Measurements from ENCODE around the gene MT1A. TPM values are rescaled to one million over a fixed set of nuclear protein-coding genes. Genes with fewer than 3 reads are reported as not detected.

MT1A gene
- total and polyA plus RNA-seq, 10 of the 15 experiments (the other 5 are each of a cell fraction or from before 2014, with no cell fraction given): not detected

DNA sequence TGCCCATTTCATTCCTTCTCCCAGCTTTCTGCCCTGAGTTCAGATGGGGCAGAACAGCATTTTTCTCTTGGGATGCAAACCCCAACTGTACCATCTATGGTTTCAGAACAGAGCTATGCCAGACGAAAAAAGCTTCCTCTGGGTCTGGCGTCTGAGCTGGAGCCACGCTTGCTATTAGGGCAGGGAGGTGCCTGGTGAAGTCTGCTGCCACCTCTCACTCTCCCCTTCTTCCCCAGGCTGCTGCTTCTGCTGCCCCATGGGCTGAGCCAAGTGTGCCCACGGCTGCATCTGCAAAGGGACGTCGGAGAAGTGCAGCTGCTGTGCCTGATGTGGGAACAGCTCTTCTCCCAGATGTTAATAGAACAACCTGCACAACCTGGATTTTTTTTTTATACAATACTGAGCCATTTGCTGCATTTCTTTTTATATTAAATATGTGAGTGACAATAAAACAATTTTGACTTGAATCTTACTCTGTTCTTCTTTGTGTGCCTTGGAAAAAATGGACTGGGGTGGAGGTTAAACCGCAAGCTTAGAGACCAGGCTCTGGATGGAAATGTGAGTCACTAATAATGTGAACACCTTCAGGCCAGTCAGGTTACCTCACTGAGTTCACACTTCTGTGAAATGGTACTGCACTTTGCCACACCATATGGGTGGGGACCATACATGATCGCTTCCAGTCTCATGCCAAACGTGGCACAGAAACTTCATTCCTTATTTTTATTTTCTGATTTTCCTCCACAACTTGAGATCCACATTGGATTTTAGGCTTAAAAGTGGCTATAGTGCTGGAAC is 1.7 kb upstream of the MT1A start:
- in situ Hi-C loops (cut with MboI): no loop called here
- 11% methylated on average over 9 of the region's 9 CpGs for WGBS (ENCODE audit: insufficient coverage, insufficient replicate concordance, low lambda C conversion rate, missing lambda C conversion rate)
- Histone ChIP-seq H3K4me1 (ENCODE audit: control insufficient read depth, insufficient read depth, low read length) (no peaks in the 10 kb centered on the region), H3K4me3 (no peak overlapping the region), H3K36me3 (ENCODE audit: control insufficient read depth in 2 of 2, insufficient read depth in 2 of 2, low read length in 1 of 2) (no peaks in the 10 kb centered on the region), H3K27me3 (replicated peaks in 1 of 2; ENCODE audit: control insufficient read depth in 2 of 2, insufficient read depth in 2 of 2, low read length in 1 of 2) (peaks cover 18 to 24% of the 10 kb centered on the region in 2 experiments), H3K27ac (ENCODE audit: control insufficient read depth, insufficient read depth) (no peak overlapping the region), H3K9me3 (replicated peaks; ENCODE audit: control insufficient read depth, insufficient read depth, low read length) (no peaks in the 10 kb centered on the region), H4K20me1 (ENCODE audit: control insufficient read depth, insufficient read depth) (no peaks in the 10 kb centered on the region), H2AFZ (ENCODE audit: control insufficient read depth, low read depth, low read length) (no peak overlapping the region), H3K79me2 (ENCODE audit: control insufficient read depth, insufficient read depth, low read length) (no peaks in the 10 kb centered on the region), H3K9ac (ENCODE audit: control insufficient read depth, insufficient read depth, low read length) (no peak overlapping the region), H3K4me2 (ENCODE audit: control insufficient read depth, insufficient read depth) (no peak overlapping the region)
- POLR2A ChIA-PET: no interaction called here
- intact Hi-C loops (cut with micrococcal nuclease; ENCODE audit: unreplicated experiment): no loop called here
- no peak for DNase-seq (ENCODE audit: low read depth, low spot score)
- ATAC-seq: no peak
- CTCF ChIA-PET: no interaction called here
- no TSS peak for BruUV-seq (replicated peaks)
- FAIRE-seq: no peak
- SMC1A ChIA-PET (ENCODE audit: uncharacterized antibody, unreplicated experiment): no interaction called here
- RAD21 ChIA-PET (ENCODE audit: unreplicated experiment): no interaction called here
- TF ChIP-seq, protein P1, sequence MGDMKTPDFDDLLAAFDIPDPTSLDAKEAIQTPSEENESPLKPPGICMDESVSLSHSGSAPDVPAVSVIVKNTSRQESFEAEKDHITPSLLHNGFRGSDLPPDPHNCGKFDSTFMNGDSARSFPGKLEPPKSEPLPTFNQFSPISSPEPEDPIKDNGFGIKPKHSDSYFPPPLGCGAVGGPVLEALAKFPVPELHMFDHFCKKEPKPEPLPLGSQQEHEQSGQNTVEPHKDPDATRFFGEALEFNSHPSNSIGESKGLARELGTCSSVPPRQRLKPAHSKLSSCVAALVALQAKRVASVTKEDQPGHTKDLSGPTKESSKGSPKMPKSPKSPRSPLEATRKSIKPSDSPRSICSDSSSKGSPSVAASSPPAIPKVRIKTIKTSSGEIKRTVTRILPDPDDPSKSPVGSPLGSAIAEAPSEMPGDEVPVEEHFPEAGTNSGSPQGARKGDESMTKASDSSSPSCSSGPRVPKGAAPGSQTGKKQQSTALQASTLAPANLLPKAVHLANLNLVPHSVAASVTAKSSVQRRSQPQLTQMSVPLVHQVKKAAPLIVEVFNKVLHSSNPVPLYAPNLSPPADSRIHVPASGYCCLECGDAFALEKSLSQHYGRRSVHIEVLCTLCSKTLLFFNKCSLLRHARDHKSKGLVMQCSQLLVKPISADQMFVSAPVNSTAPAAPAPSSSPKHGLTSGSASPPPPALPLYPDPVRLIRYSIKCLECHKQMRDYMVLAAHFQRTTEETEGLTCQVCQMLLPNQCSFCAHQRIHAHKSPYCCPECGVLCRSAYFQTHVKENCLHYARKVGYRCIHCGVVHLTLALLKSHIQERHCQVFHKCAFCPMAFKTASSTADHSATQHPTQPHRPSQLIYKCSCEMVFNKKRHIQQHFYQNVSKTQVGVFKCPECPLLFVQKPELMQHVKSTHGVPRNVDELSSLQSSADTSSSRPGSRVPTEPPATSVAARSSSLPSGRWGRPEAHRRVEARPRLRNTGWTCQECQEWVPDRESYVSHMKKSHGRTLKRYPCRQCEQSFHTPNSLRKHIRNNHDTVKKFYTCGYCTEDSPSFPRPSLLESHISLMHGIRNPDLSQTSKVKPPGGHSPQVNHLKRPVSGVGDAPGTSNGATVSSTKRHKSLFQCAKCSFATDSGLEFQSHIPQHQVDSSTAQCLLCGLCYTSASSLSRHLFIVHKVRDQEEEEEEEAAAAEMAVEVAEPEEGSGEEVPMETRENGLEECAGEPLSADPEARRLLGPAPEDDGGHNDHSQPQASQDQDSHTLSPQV (IDR thresholded peaks at IDR 0.05): no peak
- TF ChIP-seq IKZF1 (conservative IDR thresholded peaks at IDR 0.05) (no peak), CBFB (IDR thresholded peaks at IDR 0.05; ENCODE audit: low read depth) (no peak), CBX3 (IDR thresholded peaks at IDR 0.05; ENCODE audit: borderline replicate concordance, low read depth) (no peak), ZNF384 (IDR thresholded peaks at IDR 0.05; ENCODE audit: borderline replicate concordance, low read depth, low read length) (no peak), PAX5 (IDR thresholded peaks at IDR 0.05; ENCODE audit: borderline replicate concordance, low read depth, low read length) (no peak), TCF7 (IDR thresholded peaks at IDR 0.05; ENCODE audit: borderline replicate concordance) (no peak), TCF12 (IDR thresholded peaks at IDR 0.05; ENCODE audit: low read depth, low read length) (no peak), RB1 (IDR thresholded peaks at IDR 0.05; ENCODE audit: borderline replicate concordance) (no peak), MLLT1 (IDR thresholded peaks at IDR 0.05) (no peak), KLF5 (IDR thresholded peaks at IDR 0.05; ENCODE audit: partially characterized antibody) (no peak), EED (IDR thresholded peaks at IDR 0.05; ENCODE audit: low read depth) (no peak), FOXM1 (IDR thresholded peaks at IDR 0.05; ENCODE audit: low read depth, low read length) (no peak), YY1 (IDR thresholded peaks at IDR 0.05; ENCODE audit: low read depth, low read length) (no peak), IRF5 (IDR thresholded peaks at IDR 0.05; ENCODE audit: borderline replicate concordance) (no peak), NKRF (conservative IDR thresholded peaks at IDR 0.05) (no peak)

All from GM12878 (cell line).